ENCODE measurements around the gene EPOP.

DNA sequence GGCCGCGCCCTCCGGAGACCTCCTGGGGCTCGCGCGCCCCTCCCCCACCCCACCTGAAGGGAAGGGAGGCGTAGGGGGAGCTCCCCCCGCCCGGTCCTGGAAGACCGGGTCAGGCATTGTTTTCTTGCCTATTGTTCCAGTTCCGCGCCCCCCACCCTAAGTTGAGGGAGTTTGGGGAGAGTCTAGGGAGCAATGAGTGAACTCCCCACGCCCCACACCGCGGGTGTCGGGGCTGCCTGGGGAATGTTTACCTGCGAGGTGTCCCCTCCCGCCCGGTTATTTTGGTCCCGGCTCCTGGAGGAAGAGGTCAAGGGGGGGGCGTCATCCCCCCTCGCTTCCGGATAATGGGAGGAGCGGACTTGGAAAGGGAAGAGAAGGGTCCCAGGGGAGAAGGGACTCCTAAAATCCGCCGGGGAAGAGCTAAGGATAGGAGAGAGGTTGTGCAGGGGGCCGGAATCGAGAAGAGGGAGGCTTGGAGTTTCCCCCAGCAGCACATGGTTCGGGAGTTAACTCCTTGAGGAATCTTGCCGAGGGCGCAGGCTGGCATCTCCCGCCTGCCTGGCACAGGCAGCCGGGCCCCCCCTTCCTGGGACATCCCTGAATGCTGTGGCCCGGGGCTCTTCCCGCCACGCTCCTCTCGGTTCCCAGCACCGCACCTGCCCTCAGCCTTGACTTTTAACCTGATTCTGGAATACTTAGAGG lies 31.2 kb upstream of the EPOP start:
- no peak for TF ChIP-seq EZH2phosphoT487 (IDR thresholded peaks at IDR 0.05; ENCODE audit: low read depth)
- TF ChIP-seq CTCF (IDR thresholded peaks at IDR 0.05; ENCODE audit: low read depth, low read length): no peak

Measured in OCI-LY3 (cell line).